Rectal smooth muscle tissue (tissue), 1 donor: Measurements from ENCODE around the gene CIDEA.

Experiments used
- H3K27ac ChIP-seq: one replicate; pipeline ENCODE4 v1.7.0; 2013; ENCODE audit warnings: low read depth, low read length, inconsistent platforms
- H3K27me3 ChIP-seq: one replicate; pipeline ENCODE4 v1.7.0; 2013; ENCODE audit warnings: low read length; ENCODE audit not compliant: control insufficient read depth, insufficient read depth
- H3K36me3 ChIP-seq: one replicate; pipeline ENCODE4 v1.7.0; 2013; ENCODE audit warnings: low read length; ENCODE audit not compliant: control insufficient read depth, insufficient read depth
- H3K4me1 ChIP-seq: one replicate; pipeline ENCODE4 v1.7.0; 2013; ENCODE audit warnings: low read length; ENCODE audit not compliant: control insufficient read depth, insufficient read depth
- H3K4me3 ChIP-seq: one replicate; pipeline ENCODE4 v1.7.0; 2013; ENCODE audit warnings: low read length
- H3K9ac ChIP-seq: one replicate; pipeline ENCODE4 v1.7.0; 2013; ENCODE audit warnings: low read length

The CIDEA gene

GRCh38 chr18:12296457-12296856, 42.3 kb downstream of the CIDEA start:
- Histone ChIP-seq H3K4me3 (no peak overlapping the region), H3K9ac (no peak overlapping the region), H3K4me1 (no peaks in the 10 kb centered on the region), H3K36me3 (no peaks in the 10 kb centered on the region), H3K27me3 (no peaks in the 10 kb centered on the region), H3K27ac (no peak overlapping the region)

GRCh38 chr18:12299862-12300261, 45.7 kb downstream of the CIDEA start:
- no peak overlapping the region for H3K4me3 ChIP-seq
- no peak overlapping the region for H3K9ac ChIP-seq
- no peaks in the 10 kb centered on the region for H3K36me3 ChIP-seq
- H3K27ac ChIP-seq, result no peak overlapping the region
- no peaks in the 10 kb centered on the region for H3K27me3 ChIP-seq
- H3K4me1 ChIP-seq, result peaks cover 2% of the 10 kb centered on the region

- Histone ChIP-seq H3K36me3 (no peaks in the 10 kb centered on the region), H3K4me1 (peaks cover 10% of the 10 kb centered on the region), H3K27ac (no peak overlapping the region), H3K27me3 (no peaks in the 10 kb centered on the region), H3K9ac (no peak overlapping the region), H3K4me3 (no peak overlapping the region)
These were observed 47.3 kb downstream of the CIDEA start for GRCh38 chr18:12301263-12302005.

GRCh38 chr18:12302391-12303147, 48.4 kb downstream of the CIDEA start:
- Histone ChIP-seq H3K36me3 (no peaks in the 10 kb centered on the region), H3K27me3 (no peaks in the 10 kb centered on the region), H3K4me1 (peaks cover 13% of the 10 kb centered on the region), H3K27ac (no peak overlapping the region), H3K9ac (no peak overlapping the region), H3K4me3 (no peak overlapping the region)

- Histone ChIP-seq H3K4me1 (peaks cover 14% of the 10 kb centered on the region), H3K4me3 (no peak overlapping the region), H3K9ac (no peak overlapping the region), H3K36me3 (no peaks in the 10 kb centered on the region), H3K27me3 (no peaks in the 10 kb centered on the region), H3K27ac (no peak overlapping the region)
These were observed 50.4 kb downstream of the CIDEA start for GRCh38 chr18:12304351-12305210.

- peaks cover 18% of the 10 kb centered on the region for H3K4me1 ChIP-seq
- H3K27ac ChIP-seq, result no peak overlapping the region
- H3K4me3 ChIP-seq, result no peak overlapping the region
- H3K9ac ChIP-seq, result no peak overlapping the region
- H3K36me3 ChIP-seq, result no peaks in the 10 kb centered on the region
- H3K27me3 ChIP-seq, result no peaks in the 10 kb centered on the region
These were observed 51.0 kb downstream of the CIDEA start for GRCh38 chr18:12305211-12305610.

GRCh38 chr18:12305930-12306629, 51.9 kb downstream of the CIDEA start:
- Histone ChIP-seq H3K27ac (peak overlapping the region; percentile 98), H3K4me1 (peaks cover 21% of the 10 kb centered on the region), H3K9ac (no peak overlapping the region), H3K4me3 (peak overlapping the region; percentile 29), H3K36me3 (no peaks in the 10 kb centered on the region), H3K27me3 (no peaks in the 10 kb centered on the region)

- Histone ChIP-seq H3K36me3 (no peaks in the 10 kb centered on the region), H3K9ac (peak overlapping the region; percentile 8), H3K4me3 (peak overlapping the region; percentile 29)
These were observed 52.9 kb downstream of the CIDEA start for GRCh38 chr18:12306752-12307700.

GRCh38 chr18:12307701-12308385, 53.7 kb downstream of the CIDEA start, which contains the start of gene TUBB6:
Gene TUBB6, plus strand, starts transcription at chr18:12308241. Its CDS starts 52 bp downstream, at chr18:12308293.
- Histone ChIP-seq H3K9ac (peak within 1 kb of the TSS; percentile 75), H3K36me3 (no peaks in the 10 kb centered on the region), H3K4me1 (peaks cover 21% of the 10 kb centered on the region), H3K27me3 (no peaks in the 10 kb centered on the region), H3K27ac (peak within 1 kb of the TSS; percentile 98), H3K4me3 (peak within 1 kb of the TSS; percentile 81)

More at GRCh38 chr18:12306752-12307700, 52.9 kb downstream of the CIDEA start:
- Histone ChIP-seq H3K4me1 (peaks cover 21% of the 10 kb centered on the region), H3K27ac (peak overlapping the region; percentile 98), H3K27me3 (no peaks in the 10 kb centered on the region)

GRCh38 chr18:12308386-12309100, 54.4 kb downstream of the CIDEA start:
- no peaks in the 10 kb centered on the region for H3K27me3 ChIP-seq
- H3K9ac ChIP-seq, result peak overlapping the region; percentile 75
- peak overlapping the region; percentile 98 for H3K27ac ChIP-seq
- no peaks in the 10 kb centered on the region for H3K36me3 ChIP-seq
- peaks cover 25% of the 10 kb centered on the region for H3K4me1 ChIP-seq
- H3K4me3 ChIP-seq, result peak overlapping the region; percentile 81
